ENCODE measurements around the gene FUCA2. TPM values are rescaled to one million over a fixed set of nuclear protein-coding genes. Genes with fewer than 3 reads are reported as not detected.

The FUCA2 gene
- total and polyA plus RNA-seq, 8 donors: 16.2 to 36.7 (median 26.7) TPM

GRCh38 chr6:143506199-143506598 is 5.3 kb downstream of the FUCA2 start:
- intact Hi-C loops (cut with DNase I): no loop called here
- no peaks in the 10 kb centered on the region for H3K27me3 ChIP-seq
- H3K9me3 ChIP-seq: no peaks in the 10 kb centered on the region
- DNase-seq (no peak), FAIRE-seq (no peak), ATAC-seq (no peak)
- H3K27ac ChIP-seq: no peak overlapping the region
- peaks cover 0 to 11% (median 8%) of the 10 kb centered on the region in 3 donors for H3K4me1 ChIP-seq
- TF ChIP-seq CTCF (IDR thresholded peaks at IDR 0.05): no peak
- WGBS, 2 donors: 95 to 98% methylated on average over 6 of the region's 6 CpGs
- no peak overlapping the region for H3K4me3 ChIP-seq
- H3K36me3 ChIP-seq: peaks cover 0 to 16% (median 0%) of the 10 kb centered on the region in 3 donors

DNA sequence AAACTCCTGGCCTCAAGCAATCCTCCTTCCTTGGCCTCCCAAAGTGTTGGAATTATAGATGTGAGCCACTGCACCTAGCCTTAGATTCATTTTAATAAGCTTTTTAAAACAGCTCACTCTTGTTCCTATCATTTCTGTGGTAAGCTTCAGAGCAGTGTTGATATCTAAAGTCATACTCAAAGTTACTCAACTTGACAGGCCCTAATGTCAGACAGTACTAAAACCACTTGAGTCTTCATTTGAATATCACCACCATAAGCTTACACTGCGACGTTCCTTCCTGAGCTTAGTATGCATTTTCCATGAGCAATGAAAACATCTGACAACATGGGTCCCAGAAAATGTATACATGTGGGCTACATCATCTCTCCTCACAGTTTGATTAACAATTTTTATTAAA is 6.0 kb downstream of the FUCA2 start:
- no peak overlapping the region for H3K27ac ChIP-seq
- TF ChIP-seq CTCF (IDR thresholded peaks at IDR 0.05): no peak
- intact Hi-C loops (cut with DNase I): no loop called here
- peaks cover 0 to 22% (median 0%) of the 10 kb centered on the region in 3 donors for H3K36me3 ChIP-seq
- H3K4me3 ChIP-seq: no peak overlapping the region
- ATAC-seq (no peak), FAIRE-seq (no peak), DNase-seq (no peak)
- no peaks in the 10 kb centered on the region for H3K27me3 ChIP-seq
- WGBS, 2 donors: 93 to 97% methylated on average over 2 of the region's 2 CpGs
- H3K9me3 ChIP-seq: no peaks in the 10 kb centered on the region
- peaks cover 0 to 10% (median 7%) of the 10 kb centered on the region in 3 donors for H3K4me1 ChIP-seq

DNA sequence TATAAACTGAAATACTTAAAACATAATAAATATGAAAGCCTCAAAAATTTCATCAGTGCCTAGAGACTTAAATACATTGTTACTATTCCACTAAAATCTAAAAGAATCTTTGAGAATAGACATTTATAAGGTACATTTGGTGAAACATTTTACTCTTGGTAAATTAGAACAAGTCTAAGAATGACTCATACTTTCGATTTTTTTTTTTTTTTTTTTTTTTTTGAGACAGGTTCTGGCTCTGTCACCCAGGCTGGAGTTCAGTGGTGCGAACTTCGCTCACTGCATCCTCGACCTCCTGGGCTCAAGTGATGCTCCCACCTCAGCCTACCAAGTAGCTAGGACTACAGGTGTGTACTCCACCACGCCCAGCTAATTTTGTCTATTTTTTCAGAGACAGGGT is 6.4 kb downstream of the FUCA2 start:
- TF ChIP-seq CTCF (IDR thresholded peaks at IDR 0.05): no peak
- DNase-seq (no peak), ATAC-seq (no peak), FAIRE-seq (no peak)
- Histone ChIP-seq H3K27me3 (no peaks in the 10 kb centered on the region), H3K27ac (no peak overlapping the region), H3K9me3 (no peaks in the 10 kb centered on the region), H3K4me3 (no peak overlapping the region), H3K36me3 (peaks cover 0 to 24% (median 0%) of the 10 kb centered on the region in 3 donors), H3K4me1 (peaks cover 0 to 6% (median 3%) of the 10 kb centered on the region in 3 donors)
- intact Hi-C loops (cut with DNase I): no loop called here
- WGBS, 2 donors: 82 to 85% methylated on average over 5 of the region's 5 CpGs

- intact Hi-C loops (cut with DNase I): no loop called here
- no peaks in the 10 kb centered on the region for H3K27me3 ChIP-seq
- peaks cover 0 to 24% (median 0%) of the 10 kb centered on the region in 3 donors for H3K36me3 ChIP-seq
- DNase-seq (no peak), FAIRE-seq (no peak), ATAC-seq (no peak)
- WGBS, 2 donors: 88 to 91% methylated on average over 1 of the region's 1 CpG
- H3K4me3 ChIP-seq: no peak overlapping the region
- H3K4me1 ChIP-seq: no peaks in the 10 kb centered on the region
- no peak overlapping the region for H3K27ac ChIP-seq
- H3K9me3 ChIP-seq: no peaks in the 10 kb centered on the region
- TF ChIP-seq CTCF (IDR thresholded peaks at IDR 0.05): no peak
Measured at GRCh38 chr6:143504369-143504768, 7.2 kb downstream of the FUCA2 start.

DNA sequence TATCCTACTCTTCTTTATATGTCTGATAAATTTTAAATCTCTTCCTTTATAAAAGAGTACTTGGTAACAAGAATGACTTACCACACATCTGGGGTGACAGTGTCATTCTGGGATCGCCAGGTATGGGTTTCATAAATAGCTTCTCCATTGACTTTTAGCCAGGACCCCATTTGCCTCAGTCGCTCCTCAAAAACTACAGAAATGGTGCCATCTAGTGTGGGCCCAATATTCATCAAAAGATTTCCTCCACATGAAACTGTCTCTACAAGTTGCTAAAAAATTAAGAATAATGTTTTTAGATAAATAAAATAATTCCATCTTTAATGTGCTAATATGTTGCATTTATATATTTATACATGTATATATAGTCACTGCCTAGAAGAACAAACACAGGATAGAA is 9.7 kb downstream of the FUCA2 start:
- no peak for ATAC-seq
- FAIRE-seq: no peak
- no peak overlapping the region for H3K4me3 ChIP-seq
- WGBS, 2 donors: 89 to 94% methylated on average over 2 of the region's 2 CpGs
- H3K36me3 ChIP-seq: peaks cover 0 to 29% (median 0%) of the 10 kb centered on the region in 3 donors
- H3K27me3 ChIP-seq: no peaks in the 10 kb centered on the region
- no peaks in the 10 kb centered on the region for H3K9me3 ChIP-seq
- no peak overlapping the region for H3K27ac ChIP-seq
- H3K4me1 ChIP-seq: no peaks in the 10 kb centered on the region
- intact Hi-C loops (cut with DNase I): no loop called here
- no peak for TF ChIP-seq CTCF (IDR thresholded peaks at IDR 0.05)
- DNase-seq: no peak

All from pancreas (tissue), 10 donors.